ENCODE results near the gene RASSF7. TPM values are rescaled to one million over a fixed set of nuclear protein-coding genes. Genes with fewer than 3 reads are reported as not detected.

The RASSF7 gene
- total RNA-seq, 1 donor from 2014 or later: 22.3 TPM

DNA sequence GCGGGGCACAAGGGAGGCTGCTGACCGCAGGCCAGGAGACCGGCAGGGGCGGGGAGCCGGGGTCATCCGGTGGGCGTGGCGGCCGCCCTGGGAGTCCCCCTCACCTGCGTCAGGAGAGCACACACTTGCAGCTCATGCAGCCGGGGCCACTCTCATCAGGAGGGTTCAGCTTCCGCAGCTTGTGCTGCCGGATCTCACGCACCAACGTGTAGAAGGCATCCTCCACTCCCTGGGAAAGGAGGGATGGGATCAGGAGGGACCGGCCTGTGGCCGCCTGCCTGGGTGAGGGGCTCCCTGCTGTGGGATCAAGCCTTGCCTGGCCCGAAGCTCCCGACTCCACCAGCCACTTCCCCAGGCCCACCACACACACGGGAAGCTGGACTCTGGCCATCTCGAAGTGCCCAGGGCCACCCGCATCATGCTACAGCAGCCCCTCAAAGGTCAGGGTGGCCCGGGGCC is 28.2 kb upstream of the RASSF7 start:
- intact Hi-C loops (cut with micrococcal nuclease): no loop called here

DNA sequence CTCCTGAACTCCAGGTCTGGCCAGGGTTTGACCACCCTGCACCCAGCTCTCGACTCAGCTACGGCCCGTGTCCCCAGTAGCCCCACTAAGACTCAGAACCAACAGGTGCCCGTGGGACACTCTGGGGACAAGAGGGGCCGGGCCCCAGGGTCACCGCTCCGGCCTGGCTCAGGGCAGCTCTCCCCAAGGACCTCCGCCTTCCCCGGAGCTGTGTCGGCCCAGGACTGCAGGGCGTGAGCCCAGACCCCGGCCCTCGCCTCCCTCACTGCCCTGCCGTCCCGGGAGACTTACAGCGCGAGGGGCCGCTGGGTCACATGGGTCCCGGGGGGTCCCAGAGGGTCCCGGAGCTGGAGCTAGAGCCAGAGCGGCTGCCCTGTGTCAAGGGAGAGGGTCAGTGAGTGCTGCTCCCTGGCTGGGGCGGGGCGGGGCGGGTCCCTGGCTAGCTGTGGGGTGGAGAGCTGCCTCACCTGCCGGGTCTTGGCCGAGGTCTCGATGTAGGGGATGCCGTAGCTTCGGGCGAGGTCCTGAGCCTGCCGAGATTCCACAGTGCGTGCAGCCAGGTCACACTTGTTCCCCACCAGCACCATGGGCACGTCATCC is 27.7 kb upstream of the RASSF7 start:
- intact Hi-C loops (cut with micrococcal nuclease): no loop called here

DNA sequence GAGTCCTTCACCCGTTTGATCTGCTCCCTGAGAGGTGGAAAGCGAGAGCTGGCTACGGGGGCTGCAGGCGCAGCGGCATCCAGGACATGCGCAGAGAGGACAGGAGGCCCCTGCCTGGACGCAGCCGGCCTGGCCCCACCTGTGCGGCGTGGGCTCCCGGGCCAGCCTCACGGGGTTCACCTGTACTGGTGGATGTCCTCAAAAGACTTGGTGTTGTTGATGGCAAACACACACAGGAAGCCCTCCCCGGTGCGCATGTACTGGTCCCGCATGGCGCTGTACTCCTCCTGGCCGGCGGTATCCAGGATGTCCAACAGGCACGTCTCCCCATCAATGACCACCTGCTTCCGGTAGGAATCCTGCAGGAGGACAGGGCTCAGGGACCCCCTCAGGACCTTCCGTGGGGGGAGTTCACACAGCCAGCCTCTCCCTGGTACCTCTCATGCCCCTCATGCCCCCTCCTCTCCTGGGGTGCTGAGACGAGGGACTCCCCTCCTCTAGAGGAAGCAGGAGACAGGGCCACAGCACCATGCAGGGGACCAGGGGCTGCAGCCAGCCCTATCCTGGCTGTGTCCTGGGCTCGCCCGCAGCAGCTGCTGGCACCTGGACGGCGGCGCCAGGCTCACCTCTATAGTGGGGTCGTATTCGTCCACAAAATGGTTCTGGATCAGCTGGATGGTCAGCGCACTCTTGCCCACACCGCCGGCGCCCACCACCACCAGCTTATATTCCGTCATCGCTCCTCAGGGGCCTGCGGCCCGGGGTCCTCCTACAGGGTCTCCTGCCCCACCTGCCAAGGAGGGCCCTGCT is 27.0 kb upstream of the RASSF7 start:
- intact Hi-C loops (cut with micrococcal nuclease): loop anchor here (2.0 kb wide), 1 partner anchor 15 kb away; no protein-coding TSS in a partner anchor

DNA sequence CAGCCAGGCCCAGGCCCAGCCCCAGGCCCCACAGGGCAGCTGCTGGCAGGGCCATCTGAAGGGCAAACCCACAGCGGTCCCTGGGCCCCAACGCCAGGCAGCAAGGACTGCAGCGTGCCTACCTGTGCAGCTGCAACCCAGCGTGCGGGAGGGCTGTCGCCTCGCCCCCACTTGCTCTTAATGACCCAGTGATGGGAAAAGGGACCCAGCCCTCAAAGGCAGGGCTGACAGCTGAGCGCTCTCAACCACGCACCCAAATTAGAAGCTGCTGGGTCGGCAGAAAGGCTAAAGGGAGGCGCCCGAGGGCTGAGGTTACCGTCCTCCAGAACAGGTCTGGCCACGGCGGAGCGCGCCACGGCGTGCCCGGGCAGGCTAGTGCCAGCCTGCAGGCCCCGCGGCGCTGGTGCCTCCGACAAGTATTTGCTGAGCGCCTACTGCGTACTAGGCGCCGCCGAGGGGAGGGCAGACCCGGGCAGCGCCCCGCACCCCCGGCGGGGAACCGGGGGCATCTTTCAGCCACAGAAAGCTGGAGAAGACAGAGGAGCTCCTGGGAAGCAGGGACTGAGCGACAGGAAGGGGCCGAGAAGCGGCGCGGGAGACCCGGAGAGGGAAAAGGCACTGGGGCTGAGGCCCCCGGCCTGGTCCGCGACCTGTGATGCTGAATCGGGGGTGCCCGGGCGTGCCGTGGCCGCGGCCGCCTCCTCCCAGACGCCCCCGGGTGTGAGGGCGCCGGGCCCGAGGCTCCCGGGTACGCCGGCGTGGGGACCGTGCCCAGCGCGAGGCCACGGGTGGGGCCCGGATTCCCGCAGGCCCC is 26.2 kb upstream of the RASSF7 start:
- intact Hi-C loops (cut with micrococcal nuclease): loop anchor here (1.0 to 5.0 kb wide), 4 partner anchors 16 to 298 kb away; partner anchors contain the start of genes DEAF1, PSMD13, RNH1 and SIRT3

DNA sequence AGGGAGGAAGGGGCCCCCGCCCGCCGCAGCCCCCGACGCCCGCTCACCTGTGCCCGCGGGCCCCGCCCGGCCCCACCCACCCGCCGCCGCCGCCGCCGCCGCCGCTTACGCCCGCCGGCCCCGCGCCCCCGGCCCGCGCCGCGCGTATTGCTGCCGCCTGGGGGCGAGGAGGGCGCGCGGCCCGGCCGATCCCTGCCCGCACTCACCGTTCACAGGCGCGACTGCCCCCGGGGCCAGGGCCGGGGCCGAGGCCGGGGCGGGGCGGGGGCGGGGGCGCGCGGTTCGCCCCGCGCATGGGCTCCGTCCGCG is 25.6 kb upstream of the RASSF7 start:
- intact Hi-C loops (cut with micrococcal nuclease): loop anchor here (1.0 to 5.0 kb wide), 4 partner anchors 16 to 299 kb away; partner anchors contain the start of genes DEAF1, PSMD13, RNH1 and SIRT3

DNA sequence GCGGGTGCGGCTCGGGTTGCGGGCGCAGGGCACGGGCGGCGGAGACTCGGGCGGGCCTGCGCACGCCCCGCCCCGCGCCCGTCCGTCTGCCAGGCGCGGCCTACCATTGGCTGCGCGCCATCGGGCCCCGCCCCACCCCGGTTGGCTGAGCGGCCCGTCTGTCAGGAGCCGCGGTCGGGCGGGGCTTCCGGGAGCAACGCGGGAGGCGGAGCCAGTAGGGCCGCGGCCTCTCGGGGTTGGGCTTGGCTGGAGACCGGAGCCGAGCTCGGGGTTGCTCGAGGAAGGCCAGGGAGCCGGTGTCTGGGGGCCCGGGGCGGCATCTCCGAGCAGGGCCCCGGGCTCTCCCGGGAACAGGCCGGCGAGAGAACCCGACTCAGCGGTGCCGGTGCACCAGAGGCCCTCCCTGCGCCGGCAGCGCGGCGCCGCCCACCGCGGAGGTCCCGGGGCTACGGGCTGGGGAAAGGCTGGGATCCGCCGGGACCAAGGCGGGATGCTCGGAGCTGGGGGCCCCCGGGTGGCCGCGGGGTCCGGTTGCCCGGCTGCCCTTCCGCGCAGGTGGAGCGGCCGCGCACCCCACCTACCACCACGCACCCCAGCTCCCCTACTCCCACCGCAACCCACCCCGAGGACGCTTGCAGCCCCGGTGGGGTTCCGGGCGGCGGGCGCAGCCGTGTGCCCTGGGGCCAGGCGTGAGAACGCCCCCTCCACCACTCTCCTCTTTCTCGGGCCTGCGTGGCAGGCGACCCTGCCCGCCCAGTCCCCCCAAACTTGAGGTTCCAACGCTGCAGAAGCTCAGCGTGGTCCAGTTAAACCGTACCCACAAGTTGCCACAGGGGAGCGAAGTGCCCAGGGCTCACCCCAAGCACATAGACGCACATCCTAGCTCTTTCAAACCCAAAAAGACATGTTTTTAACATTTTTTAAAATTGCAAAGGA is 25.0 kb upstream of the RASSF7 start, which contains the start of gene HRAS:
HRAS (minus strand) TSS at position 58 of the 936 bp plus-strand sequence.
- intact Hi-C loops (cut with micrococcal nuclease): loop anchor here (1.0 to 5.0 kb wide), 5 partner anchors 17 to 299 kb away; partner anchors contain the start of genes DEAF1, PSMD13, RNH1 and SIRT3

DNA sequence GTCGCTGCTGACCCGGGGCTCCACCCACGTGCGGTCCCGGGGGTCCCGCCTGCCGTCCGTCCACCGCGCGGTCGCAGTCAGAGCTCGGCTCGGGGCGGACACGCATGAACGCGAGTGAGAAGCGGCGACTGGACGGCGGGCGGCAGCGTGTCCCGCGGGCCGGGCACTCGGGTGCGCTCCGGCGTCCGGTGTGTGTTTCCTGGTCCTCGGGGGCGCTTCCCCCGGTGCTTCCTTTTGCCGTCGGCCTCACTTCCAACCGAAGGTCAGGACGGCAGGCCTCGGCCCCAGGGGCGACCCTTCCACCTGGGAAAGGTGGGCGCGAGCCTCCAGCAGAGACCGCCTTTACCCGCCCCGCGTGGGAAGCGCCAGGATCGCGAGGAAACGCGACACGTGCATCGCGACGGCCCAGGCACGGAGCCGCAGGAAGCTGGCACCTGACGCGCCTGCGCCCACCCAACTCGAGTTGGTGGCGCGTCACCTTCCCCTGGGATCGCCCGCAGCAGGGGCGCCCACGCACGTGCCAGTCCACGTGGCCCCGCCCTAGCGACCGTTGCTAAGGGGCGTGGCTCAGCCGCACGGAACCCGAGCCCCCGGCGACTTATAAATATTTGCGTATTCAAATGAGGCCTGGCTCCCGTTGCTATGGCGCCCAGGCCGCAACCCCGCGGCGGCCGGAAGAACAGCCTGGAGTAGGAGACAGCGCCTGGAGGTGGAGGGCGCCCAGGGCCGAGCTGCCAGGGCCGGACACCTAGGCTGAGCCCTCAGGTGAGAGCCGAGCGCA is 23.7 kb upstream of the RASSF7 start, which contains the start of gene LRRC56:
LRRC56 (plus strand) TSS at position 687 of the 781 bp plus-strand sequence. CDS start 3,158 bp downstream, outside the sequence.
- intact Hi-C loops (cut with micrococcal nuclease): loop anchor here (1.0 to 5.0 kb wide), 3 partner anchors 18 to 160 kb away; partner anchors contain the start of genes DEAF1 and TMEM80

DNA sequence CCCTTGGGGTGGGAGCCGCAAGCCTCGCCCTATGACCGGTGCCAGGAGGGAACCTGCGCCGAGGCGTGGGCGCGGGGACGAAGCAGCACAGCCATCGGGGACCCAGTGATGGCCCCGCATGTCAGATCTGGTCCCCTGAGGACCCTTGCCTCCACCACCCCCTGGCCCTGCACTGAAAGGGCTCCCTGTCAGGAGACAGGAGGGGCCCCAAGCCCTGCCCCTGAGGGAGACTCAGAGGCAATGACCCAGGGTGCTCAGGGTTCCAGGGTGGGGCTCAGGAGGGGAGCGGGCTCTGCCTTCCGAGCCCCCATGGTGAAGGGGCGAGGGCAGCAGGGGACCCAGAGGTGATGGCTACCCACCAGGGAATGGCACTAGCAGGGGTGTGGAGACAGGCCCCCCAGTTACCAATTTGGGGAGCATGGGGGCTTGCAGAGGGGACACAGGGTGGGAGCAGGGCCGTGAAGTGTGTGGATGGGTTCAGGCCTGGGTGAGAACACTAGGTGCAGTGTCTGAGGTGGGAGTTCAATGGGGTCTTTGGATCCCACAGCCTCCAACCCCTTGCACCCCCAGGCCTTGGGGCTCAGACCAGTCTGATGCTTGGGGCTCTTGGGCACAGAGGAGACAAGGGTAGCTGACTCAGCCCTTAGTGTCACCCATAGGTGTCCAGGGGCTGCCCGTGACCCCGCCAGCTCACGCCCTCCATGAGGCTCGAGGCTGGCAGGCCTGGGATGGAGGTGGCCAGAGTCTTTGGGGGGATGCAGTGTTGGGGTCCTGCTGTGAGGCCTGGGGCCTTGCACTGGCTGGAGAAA is 22.9 kb upstream of the RASSF7 start:
- intact Hi-C loops (cut with micrococcal nuclease): loop anchor here (1.0 to 5.0 kb wide), 3 partner anchors 17 to 159 kb away; partner anchors contain the start of genes DEAF1 and TMEM80

DNA sequence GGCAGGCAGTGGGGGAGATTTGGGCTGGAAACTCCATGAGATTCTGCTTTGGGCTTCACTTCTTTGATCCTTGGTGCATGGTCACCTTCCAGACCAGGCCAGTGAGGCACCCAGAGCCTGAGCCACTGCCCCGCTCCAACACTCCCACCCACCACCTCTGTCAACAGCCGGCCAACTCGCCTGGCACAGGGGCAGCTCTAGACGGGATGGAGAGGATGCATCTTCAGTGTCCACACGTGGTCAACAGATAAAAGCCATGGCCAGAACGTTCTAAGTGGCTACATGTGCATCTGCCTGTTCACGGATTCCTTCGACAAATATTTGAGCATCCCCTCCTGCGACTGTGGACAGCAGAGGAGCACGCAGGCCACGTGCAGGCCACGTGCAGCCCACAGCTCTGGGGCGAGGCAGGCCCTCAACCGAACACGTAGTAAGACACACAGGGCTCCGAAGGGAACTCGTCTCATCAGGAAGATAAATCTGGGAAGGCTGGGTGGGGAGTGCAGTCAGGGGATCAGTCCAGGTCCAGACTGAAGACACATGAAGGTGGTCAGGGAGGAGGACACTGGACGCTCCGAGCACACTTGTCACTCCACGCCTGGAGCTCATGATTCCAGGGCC is 22.2 kb upstream of the RASSF7 start:
- intact Hi-C loops (cut with micrococcal nuclease): loop anchor here (5.0 kb wide), 1 partner anchor 159 kb away; the partner anchor contains the start of genes DEAF1 and TMEM80

DNA sequence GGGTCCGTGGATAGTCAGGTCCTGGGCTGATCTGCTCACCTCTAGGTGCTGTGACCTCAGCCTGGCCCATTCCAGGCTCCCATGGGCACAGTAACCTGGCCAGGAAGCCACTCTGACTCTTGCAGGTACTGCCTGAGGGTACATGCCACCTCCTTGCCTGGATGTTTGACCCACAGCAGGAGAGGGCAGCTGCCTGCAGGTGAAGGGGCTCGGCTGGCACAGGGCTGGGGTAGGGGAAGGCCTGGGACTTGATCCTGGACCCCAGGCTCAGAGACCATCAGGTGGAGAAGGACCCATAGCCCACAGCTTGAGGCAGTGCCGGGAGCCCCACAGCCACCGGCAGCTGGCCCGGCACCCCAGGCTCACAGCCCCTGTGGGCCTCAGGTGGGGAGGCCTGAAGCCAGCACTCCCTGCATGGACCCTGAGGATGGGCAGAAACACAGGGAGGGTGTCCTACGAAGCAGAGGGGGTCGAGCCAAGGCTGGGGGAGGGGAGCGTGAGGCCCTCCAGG is 20.7 kb upstream of the RASSF7 start:
- intact Hi-C loops (cut with micrococcal nuclease): loop anchor here (5.0 kb wide), 1 partner anchor 157 kb away; the partner anchor contains the start of genes DEAF1 and TMEM80

DNA sequence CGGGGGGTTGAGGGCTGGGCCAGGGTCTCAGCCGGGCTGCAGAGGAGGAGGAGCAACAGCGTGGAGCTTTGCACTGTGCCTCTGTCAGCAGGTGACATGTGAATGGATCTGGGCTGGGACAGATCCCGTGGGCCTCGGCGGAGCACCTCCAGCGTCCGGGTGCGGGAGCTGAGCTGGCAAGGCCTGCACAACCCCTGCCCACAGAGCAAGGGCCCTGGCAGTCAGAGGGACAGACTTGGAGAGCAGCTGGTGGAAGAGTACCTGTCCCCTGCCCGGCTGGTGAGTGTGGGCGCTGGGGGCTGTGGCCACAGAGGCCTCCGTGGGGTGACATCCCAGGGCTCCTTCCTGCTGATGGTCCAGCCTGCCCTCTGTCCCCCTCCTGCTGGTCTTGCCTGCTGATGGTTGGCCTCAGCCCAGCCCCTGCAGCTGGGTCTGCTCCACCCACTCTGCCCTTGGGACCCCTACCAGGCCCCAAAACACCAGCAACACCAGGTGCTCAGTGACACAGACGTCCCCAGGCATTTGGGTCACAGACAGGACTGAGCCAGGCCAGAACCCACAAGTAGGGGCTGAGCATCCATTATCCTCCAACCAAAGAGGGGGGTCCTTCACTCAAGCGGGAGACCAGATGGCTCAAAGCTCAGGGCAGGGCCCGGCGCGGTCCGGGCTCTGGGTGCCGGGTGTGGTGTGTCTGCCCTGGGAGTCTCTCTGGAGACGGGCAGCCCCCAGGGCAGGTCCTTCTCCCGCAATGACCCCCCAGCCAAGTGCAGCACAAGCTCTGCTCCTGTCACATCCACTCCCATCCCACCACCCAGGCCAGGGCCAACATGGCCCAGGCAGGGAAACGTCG is 20.0 kb upstream of the RASSF7 start:
- intact Hi-C loops (cut with micrococcal nuclease): no loop called here

DNA sequence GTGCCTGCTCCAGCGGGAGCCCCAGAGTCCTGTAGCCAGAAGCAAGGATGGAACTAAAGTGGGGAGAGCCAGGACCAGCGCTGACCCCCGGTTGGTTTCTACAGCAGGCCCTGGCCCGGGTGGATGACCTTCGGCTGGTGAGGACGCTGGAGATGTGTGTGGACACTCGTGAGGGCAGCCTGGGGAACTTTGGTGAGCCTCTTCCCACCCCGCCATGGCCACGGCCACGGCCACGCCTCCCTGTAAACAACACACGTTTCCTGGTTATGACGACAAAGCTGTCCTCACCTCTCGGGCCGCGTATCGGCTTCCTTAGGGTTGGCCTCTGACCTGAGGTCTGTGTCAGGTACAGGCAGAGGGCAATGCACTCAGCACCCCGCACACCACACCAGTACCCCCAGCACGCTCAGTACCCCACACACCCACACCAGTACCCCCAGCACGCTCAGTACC is 19.3 kb upstream of the RASSF7 start:
- intact Hi-C loops (cut with micrococcal nuclease): no loop called here

DNA sequence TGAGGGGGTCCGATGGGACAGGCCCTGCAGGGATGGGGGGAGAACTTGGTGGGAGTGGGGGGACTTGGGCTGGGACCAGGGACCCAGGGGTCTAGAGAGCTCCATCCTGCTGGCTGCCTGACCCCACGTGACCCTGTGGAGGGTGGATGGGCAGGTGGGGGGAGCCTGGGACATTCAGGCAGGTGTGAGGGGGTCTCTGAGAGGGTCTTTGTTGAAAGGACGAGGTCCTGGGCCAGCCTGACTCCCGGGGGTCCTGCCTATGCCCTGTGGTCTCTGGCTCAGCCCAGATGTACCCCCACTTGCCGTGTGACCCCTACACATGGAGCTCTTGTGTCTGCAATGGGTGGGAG is 16.0 kb upstream of the RASSF7 start:
- intact Hi-C loops (cut with micrococcal nuclease): no loop called here

DNA sequence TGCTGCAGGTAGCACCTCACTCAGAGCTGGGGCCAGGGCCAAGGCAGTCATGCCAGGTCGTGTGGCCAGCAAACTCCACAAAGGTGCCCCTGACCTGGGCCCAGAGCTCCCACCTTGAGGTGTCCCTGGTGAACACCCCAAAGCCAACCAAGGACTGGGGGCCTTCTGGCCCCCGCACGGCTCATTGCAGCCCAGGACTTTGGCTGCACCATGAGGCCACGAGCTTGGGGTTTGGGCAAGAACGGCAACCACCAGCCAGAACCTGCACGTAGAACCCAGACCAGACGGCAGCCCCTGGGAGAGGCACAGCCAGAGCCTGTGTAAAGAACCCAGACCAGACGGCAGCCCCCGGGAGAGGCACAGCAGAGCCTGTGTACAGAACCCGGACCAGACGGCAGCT is 15.6 kb upstream of the RASSF7 start:
- intact Hi-C loops (cut with micrococcal nuclease): no loop called here

DNA sequence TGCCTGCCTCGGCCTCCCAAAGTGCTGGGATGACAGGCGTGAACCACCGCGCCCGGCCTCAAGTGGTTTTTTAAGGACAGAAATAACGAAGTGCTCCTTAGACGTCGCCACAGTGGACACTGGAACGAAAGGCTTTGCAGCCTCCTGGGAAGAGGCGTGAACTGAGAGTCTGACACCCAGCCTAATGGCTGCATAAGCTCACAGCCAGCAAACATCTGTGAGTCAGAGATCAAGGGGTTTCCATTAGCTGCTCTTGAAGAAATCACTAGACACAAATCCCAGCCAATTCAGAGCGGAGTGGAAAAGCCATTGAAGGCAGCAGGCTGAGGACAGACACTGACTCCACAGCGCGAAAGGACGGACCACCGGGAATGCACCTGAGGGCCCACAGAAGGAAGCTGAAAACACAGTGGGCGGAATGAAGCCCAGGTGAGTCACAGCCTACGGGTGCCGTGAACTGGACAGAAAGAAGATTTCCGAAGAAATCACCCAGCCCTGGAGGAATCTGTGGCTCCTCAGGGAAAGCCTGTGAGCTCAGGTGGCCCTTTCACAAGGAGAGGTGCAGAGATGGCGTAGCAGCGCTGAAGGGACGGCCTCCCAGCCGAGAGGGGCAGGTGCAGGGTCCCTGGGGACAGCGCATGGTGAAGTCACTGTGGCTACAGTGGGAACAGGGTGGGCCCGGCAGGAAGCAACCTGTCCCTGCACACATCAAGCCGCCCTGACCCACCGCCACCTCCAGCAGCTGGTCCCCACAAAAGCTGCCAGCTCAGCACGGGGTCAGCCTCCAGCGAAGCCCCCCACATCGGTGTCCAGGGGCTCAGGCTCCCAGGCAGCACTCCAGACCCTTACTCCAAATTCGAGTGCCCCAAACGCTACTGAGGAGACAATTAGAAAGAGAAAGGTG is 11.8 kb upstream of the RASSF7 start:
- intact Hi-C loops (cut with micrococcal nuclease): no loop called here
